Astrocyte (in vitro differentiated cells and primary cell): Measurements from ENCODE around the gene ITGAE. TPM values are rescaled to one million over a fixed set of nuclear protein-coding genes. Genes with fewer than 3 reads are reported as not detected.

ENCODE experiments used
- DNase-seq: peaks from one replicate; pipeline ENCODE4 v3.0.0-alpha.2; 2010; ENCODE audit warnings: low read depth
- FAIRE-seq: peaks from 2 replicates; lab custom pipeline; 2011; peaks lifted over from hg19 to GRCh38; lab: Jason Lieb, UNC
- H2AFZ ChIP-seq: 2 replicates; pipeline ENCODE4 v1.6.0; 2012; ENCODE audit warnings: low read depth, low read length, inconsistent platforms
- H3K27ac ChIP-seq: 2 replicates; pipeline ENCODE4 v1.5.1; 2011; ENCODE audit warnings: low read depth, low read length, inconsistent platforms
- H3K27me3 ChIP-seq: 2 replicates; pipeline ENCODE4 v1.6.0; 2011; ENCODE audit warnings: low read length, inconsistent platforms; ENCODE audit not compliant: insufficient read depth
- H3K36me3 ChIP-seq: 2 replicates; pipeline ENCODE4 v1.5.1; 2011; ENCODE audit warnings: low read length, inconsistent platforms; ENCODE audit not compliant: insufficient read depth
- H3K4me1 ChIP-seq: 2 replicates; pipeline ENCODE4 v1.5.1; 2011; ENCODE audit warnings: low read length, inconsistent platforms; ENCODE audit not compliant: insufficient read depth
- H3K4me2 ChIP-seq: 2 replicates; pipeline ENCODE4 v1.6.0; 2012; ENCODE audit warnings: low read length, inconsistent platforms
- H3K4me3 ChIP-seq: 2 replicates; pipeline ENCODE4 v1.5.1; 2011; ENCODE audit warnings: low read depth, mild to moderate bottlenecking, low read length, inconsistent platforms; ENCODE audit not compliant: insufficient read depth
- H3K79me2 ChIP-seq: 2 replicates; pipeline ENCODE4 v1.6.0; 2012; ENCODE audit warnings: mild to moderate bottlenecking, low read length, inconsistent platforms; ENCODE audit not compliant: insufficient read depth
- H3K9ac ChIP-seq: 2 replicates; pipeline ENCODE4 v1.6.0; 2012; ENCODE audit warnings: mild to moderate bottlenecking, low read length, inconsistent platforms
- H3K9me3 ChIP-seq: 2 replicates; pipeline ENCODE4 v1.5.1; 2012; ENCODE audit warnings: low read depth, mild to moderate bottlenecking, low read length, inconsistent platforms; ENCODE audit not compliant: insufficient read depth
- H4K20me1 ChIP-seq: 2 replicates; pipeline ENCODE4 v1.6.0; 2012; ENCODE audit warnings: low read length, inconsistent platforms; ENCODE audit not compliant: insufficient read depth
- H3K27ac Mint-ChIP-seq: one replicate; pipeline ENCODE4 v1.8.0; 2021; ENCODE audit warnings: mild to moderate bottlenecking, mixed read lengths; ENCODE audit not compliant: unreplicated experiment
- H3K27me3 Mint-ChIP-seq: one replicate; pipeline ENCODE4 v1.8.0; 2021; ENCODE audit warnings: low read depth, mixed read lengths; ENCODE audit not compliant: unreplicated experiment
- H3K36me3 Mint-ChIP-seq: one replicate; pipeline ENCODE4 v1.8.0; 2021; ENCODE audit warnings: low read depth, mixed read lengths; ENCODE audit not compliant: unreplicated experiment
- H3K4me1 Mint-ChIP-seq: one replicate; pipeline ENCODE4 v1.8.0; 2021; ENCODE audit warnings: low read depth, mixed read lengths; ENCODE audit not compliant: unreplicated experiment
- H3K4me3 Mint-ChIP-seq: one replicate; pipeline ENCODE4 v1.8.0; 2021; ENCODE audit warnings: mild to moderate bottlenecking, moderate library complexity, mixed read lengths; ENCODE audit not compliant: unreplicated experiment
- H3K9me3 Mint-ChIP-seq: one replicate; pipeline ENCODE4 v1.8.0; 2021; ENCODE audit warnings: mild to moderate bottlenecking, mixed read lengths; ENCODE audit not compliant: unreplicated experiment
- EZH2 ChIP-seq: IDR thresholded peaks from 2 replicates; pipeline ENCODE4 v1.6.1; 2012; ENCODE audit warnings: mild to moderate bottlenecking, low read length, inconsistent platforms; ENCODE audit not compliant: insufficient read depth
- total RNA-seq: library from RNA; stranded (reverse); gene quantifications from 2 replicates; pipeline ENCODE4 v1.2.1, GENCODE V29; 2021
- TF ChIP-seq, protein P1 (sequence below): IDR thresholded peaks from 2 replicates; pipeline ENCODE4 v1.5.1; 2011; ENCODE audit warnings: low read depth, mild to moderate bottlenecking, inconsistent platforms, low read length, moderate library complexity; ENCODE audit not compliant: insufficient read depth

ITGAE gene
- total RNA-seq, 1 donor from 2014 or later, result 30.9 TPM

DNA sequence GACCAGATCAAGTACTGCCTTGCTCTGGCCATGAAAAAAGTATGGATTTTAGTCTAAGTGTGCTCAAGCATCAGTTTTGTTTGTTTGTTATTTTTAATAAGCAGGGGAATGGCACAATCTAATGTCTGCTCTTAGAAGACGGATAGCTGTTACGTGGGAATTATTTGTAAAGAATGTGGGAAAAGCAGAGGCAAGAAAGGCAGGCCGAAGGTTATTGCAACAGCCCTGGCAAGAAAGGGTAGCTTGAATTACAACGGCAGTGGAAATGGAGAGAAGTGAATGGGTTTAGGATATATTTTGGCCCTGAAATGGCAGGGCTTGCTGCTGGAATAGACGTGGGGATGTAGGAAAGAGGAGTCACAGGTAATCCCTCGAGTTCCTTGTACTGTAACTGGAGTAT lies 78.3 kb downstream of the ITGAE start:
- Histone ChIP-seq H3K4me1 (peaks cover 30% of the 10 kb centered on the region), H3K79me2 (peaks cover 53% of the 10 kb centered on the region), H3K36me3 (peaks cover 11% of the 10 kb centered on the region), H3K27me3 (no peaks in the 10 kb centered on the region), H3K9ac (peak overlapping the region; percentile 98), H3K27ac (peak overlapping the region; percentile 88), H3K9me3 (no peaks in the 10 kb centered on the region), H3K4me3 (peak overlapping the region; percentile 98), H3K4me2 (peak overlapping the region; percentile 99), H2AFZ (peak overlapping the region; percentile 100), H4K20me1 (peaks cover 11% of the 10 kb centered on the region)
- peaks cover 3% of the 10 kb centered on the region for H3K36me3 Mint-ChIP-seq
- H3K4me1 Mint-ChIP-seq, result peaks cover 18% of the 10 kb centered on the region
- FAIRE-seq, result no peak
- H3K27ac Mint-ChIP-seq, result peak overlapping the region; percentile 90
- H3K27me3 Mint-ChIP-seq, result no peaks in the 10 kb centered on the region
- DNase-seq, result no peak
- peak overlapping the region; percentile 95 for H3K4me3 Mint-ChIP-seq
- no peaks in the 10 kb centered on the region for H3K9me3 Mint-ChIP-seq
- TF ChIP-seq, protein P1, sequence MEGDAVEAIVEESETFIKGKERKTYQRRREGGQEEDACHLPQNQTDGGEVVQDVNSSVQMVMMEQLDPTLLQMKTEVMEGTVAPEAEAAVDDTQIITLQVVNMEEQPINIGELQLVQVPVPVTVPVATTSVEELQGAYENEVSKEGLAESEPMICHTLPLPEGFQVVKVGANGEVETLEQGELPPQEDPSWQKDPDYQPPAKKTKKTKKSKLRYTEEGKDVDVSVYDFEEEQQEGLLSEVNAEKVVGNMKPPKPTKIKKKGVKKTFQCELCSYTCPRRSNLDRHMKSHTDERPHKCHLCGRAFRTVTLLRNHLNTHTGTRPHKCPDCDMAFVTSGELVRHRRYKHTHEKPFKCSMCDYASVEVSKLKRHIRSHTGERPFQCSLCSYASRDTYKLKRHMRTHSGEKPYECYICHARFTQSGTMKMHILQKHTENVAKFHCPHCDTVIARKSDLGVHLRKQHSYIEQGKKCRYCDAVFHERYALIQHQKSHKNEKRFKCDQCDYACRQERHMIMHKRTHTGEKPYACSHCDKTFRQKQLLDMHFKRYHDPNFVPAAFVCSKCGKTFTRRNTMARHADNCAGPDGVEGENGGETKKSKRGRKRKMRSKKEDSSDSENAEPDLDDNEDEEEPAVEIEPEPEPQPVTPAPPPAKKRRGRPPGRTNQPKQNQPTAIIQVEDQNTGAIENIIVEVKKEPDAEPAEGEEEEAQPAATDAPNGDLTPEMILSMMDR, result no peak
- no peak for TF ChIP-seq EZH2

DNA sequence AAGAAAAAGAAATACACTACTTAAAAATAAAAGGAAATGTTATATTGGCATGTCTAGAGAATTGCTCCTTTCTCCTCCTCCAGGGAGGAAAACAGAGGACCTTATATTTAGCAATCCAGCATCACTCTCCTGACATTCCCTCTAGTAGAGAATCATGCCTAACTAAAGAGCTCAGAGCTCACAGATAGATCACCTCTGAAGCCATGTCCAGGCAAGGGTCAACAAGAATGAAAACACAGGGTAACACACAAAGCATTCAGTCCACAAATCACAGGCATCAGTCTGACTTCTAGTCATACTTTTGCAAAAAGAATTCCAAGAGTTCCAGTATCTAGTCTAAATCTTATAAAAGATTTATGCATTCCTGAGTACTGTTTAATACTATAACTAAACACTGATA lies 81.7 kb downstream of the ITGAE start:
- Histone ChIP-seq H3K79me2 (peaks cover 23% of the 10 kb centered on the region), H4K20me1 (peaks cover 4% of the 10 kb centered on the region), H3K36me3 (peaks cover 38% of the 10 kb centered on the region), H3K4me1 (peaks cover 20% of the 10 kb centered on the region), H3K9ac (no peak overlapping the region), H2AFZ (no peak overlapping the region), H3K27ac (no peak overlapping the region), H3K27me3 (no peaks in the 10 kb centered on the region), H3K4me3 (no peak overlapping the region), H3K4me2 (no peak overlapping the region), H3K9me3 (no peaks in the 10 kb centered on the region)
- TF ChIP-seq EZH2, result no peak
- TF ChIP-seq, protein P1, result no peak
- Mint-ChIP-seq H3K4me3 (no peak overlapping the region), H3K27ac (no peak overlapping the region), H3K4me1 (peaks cover 18% of the 10 kb centered on the region), H3K36me3 (peaks cover 7% of the 10 kb centered on the region), H3K9me3 (no peaks in the 10 kb centered on the region), H3K27me3 (no peaks in the 10 kb centered on the region)
- DNase-seq, result no peak
- no peak for FAIRE-seq

DNA sequence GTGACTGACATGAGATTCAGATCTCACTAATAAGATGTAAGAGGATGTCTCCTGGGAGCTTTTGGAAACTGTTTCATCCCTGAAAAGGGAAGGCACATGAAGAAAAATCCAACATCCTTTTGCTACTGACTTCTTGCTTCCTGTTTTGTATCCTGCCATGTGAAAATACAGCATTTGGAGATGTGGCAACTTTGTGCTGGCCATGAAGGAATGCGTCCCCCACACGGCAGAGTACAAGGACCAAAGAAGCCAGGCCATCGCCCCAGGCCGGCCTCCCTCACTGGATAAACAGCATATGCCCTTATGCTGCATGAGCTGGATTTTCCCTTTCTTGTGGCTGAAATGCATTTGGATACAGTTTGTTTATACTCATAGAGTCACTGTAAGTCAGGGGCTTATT lies 82.8 kb downstream of the ITGAE start:
- H3K9ac ChIP-seq, result no peak overlapping the region
- peaks cover 38% of the 10 kb centered on the region for H3K36me3 ChIP-seq
- H3K79me2 ChIP-seq, result peaks cover 14% of the 10 kb centered on the region
- no peak for TF ChIP-seq EZH2
- TF ChIP-seq, protein P1, result no peak
- Mint-ChIP-seq H3K27ac (no peak overlapping the region), H3K4me1 (peaks cover 18% of the 10 kb centered on the region), H3K9me3 (no peaks in the 10 kb centered on the region), H3K4me3 (no peak overlapping the region), H3K36me3 (peaks cover 7% of the 10 kb centered on the region), H3K27me3 (no peaks in the 10 kb centered on the region)
- H3K4me3 ChIP-seq, result no peak overlapping the region
- H3K27ac ChIP-seq, result no peak overlapping the region
- H3K9me3 ChIP-seq, result no peaks in the 10 kb centered on the region
- H3K4me2 ChIP-seq, result no peak overlapping the region
- peaks cover 19% of the 10 kb centered on the region for H3K4me1 ChIP-seq
- H3K27me3 ChIP-seq, result no peaks in the 10 kb centered on the region
- H2AFZ ChIP-seq, result no peak overlapping the region
- FAIRE-seq, result no peak
- H4K20me1 ChIP-seq, result peaks cover 4% of the 10 kb centered on the region
- no peak for DNase-seq
